ENCODE measurements around the gene GPR176. TPM values are rescaled to one million over a fixed set of nuclear protein-coding genes. Genes with fewer than 3 reads are reported as not detected.

GPR176 gene
- total RNA-seq, 4 donors from 2014 or later = 4.3 to 15.0 (median 7.9) TPM

DNA sequence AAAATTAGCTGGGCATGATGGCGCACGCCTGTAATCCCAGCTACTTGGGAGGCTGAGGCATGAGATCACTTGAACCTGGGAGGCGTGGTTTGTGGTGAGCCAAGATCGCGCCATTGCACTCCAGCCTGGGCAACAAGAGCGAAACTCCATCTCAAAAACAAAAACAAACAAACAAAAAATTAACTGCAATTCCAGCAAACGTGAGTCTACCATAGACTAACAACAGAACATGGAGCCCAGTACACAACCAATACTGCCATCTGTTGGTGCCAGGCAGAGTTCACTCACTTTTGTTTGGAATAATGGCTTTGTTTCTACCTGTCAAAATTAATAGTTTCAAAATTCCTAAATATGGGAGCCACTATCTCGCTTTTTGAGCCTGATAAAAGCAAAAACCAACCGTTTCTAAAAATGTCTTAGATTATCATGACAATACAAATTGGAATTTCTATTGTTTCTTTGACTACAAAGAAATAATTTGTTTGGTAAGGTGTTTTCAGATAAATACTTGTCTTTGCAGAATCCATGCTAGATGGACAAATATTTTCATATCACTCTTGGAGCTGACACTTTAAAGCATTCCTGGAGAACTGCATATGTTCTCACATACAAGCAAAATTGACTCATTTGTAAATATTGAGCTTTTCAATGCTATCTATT lies 45.0 kb downstream of the GPR176 start:
- peak in 5 of 6 experiments; percentile 20 to 60 (median 38) for TF ChIP-seq CTCF (IDR thresholded peaks at IDR 0.05)
- TF ChIP-seq POLR2A (IDR thresholded peaks at IDR 0.05) = no peak
- 64 to 79% methylated on average over 9 of the region's 9 CpGs for WGBS, 2 donors
- Histone ChIP-seq H3K9me3 (no peaks in the 10 kb centered on the region), H3K27ac (no peak overlapping the region), H3K36me3 (no peaks in the 10 kb centered on the region), H3K4me1 (no peaks in the 10 kb centered on the region), H3K27me3 (no peaks in the 10 kb centered on the region), H3K4me3 (replicated peaks in 1 of 3) (no peak overlapping the region)
- intact Hi-C loops (cut with DNase I) = loop anchor here (10.0 kb wide), 1 partner anchor 80 kb away; no protein-coding TSS in a partner anchor
- DNase-seq = peak; percentile 21 to 43

DNA sequence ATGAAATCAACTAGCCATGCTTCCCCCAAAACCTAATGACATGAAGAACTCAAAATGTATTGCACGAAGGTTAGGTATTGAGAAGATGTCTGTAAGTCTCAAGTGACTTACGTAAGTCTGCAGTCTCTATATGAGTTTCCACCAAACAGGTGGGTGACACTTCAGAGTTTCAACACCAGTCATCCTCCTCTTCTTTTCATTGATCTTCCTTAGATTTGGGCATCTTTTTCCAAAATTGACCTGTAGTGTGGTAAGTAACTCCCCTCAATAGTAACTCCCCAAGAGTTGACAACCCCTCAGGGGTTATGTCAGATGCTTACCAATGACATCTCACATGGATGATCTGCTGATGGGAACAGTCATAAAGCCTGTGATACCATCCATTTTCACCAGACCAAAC lies 46.1 kb downstream of the GPR176 start:
- Histone ChIP-seq H3K36me3 (no peaks in the 10 kb centered on the region), H3K4me1 (no peaks in the 10 kb centered on the region), H3K4me3 (replicated peaks in 1 of 3) (no peak overlapping the region), H3K27ac (no peak overlapping the region), H3K27me3 (no peaks in the 10 kb centered on the region), H3K9me3 (no peaks in the 10 kb centered on the region)
- intact Hi-C loops (cut with DNase I) = loop anchor here (10.0 kb wide), 1 partner anchor 79 kb away; no protein-coding TSS in a partner anchor
- WGBS, 2 donors = 92 to 100% methylated on average over 2 of the region's 2 CpGs
- DNase-seq = no peak
- TF ChIP-seq CTCF (IDR thresholded peaks at IDR 0.05) (no peak), POLR2A (IDR thresholded peaks at IDR 0.05) (no peak)

GRCh38 chr15:39870537-39870936 lies 49.5 kb downstream of the GPR176 start:
- H3K27me3 ChIP-seq = no peaks in the 10 kb centered on the region
- no peaks in the 10 kb centered on the region for H3K36me3 ChIP-seq
- no peak for DNase-seq
- 89 to 91% methylated on average over 2 of the region's 2 CpGs for WGBS, 2 donors
- H3K9me3 ChIP-seq = no peaks in the 10 kb centered on the region
- no peak overlapping the region for H3K4me3 ChIP-seq (replicated peaks in 1 of 3)
- intact Hi-C loops (cut with DNase I) = loop anchor here (10.0 kb wide), 1 partner anchor 76 kb away; no protein-coding TSS in a partner anchor
- TF ChIP-seq POLR2A (IDR thresholded peaks at IDR 0.05) (no peak), CTCF (IDR thresholded peaks at IDR 0.05) (no peak)
- H3K4me1 ChIP-seq = no peaks in the 10 kb centered on the region
- H3K27ac ChIP-seq = no peak overlapping the region

DNA sequence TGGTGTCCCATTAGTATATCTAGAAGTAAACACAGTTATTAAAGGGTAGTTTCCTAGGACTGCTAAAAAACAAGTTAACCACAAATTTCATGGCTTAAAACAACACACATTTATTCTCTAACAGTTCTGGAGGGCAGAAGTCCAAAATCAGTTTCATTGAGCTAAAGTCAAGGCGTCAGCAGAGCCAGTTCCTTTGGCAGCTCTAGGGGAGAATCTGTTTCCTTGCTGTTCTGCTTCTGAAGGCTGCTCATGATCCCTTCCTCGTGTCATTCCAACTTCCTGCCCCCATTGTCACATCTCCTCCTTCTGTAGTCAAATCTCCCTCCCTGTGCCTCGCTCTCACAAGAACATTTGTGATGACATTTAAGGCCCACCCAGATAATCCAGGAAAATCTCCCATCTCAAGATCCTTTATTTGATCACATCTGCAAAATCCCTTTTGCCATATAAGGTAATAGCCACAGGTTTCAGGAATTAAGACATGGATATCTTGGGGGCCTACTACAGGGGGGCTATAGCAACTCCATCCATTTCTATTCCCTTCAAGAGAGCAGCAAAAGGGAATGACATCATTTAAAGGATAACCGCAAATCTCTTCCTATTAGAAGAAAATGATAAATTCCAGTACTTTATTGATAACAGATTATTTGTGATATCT lies 50.1 kb downstream of the GPR176 start:
- intact Hi-C loops (cut with DNase I) = loop anchor here (10.0 kb wide), 1 partner anchor 75 kb away; no protein-coding TSS in a partner anchor
- H3K4me3 ChIP-seq (replicated peaks in 1 of 3) = no peak overlapping the region
- no peaks in the 10 kb centered on the region for H3K4me1 ChIP-seq
- no peaks in the 10 kb centered on the region for H3K9me3 ChIP-seq
- no peaks in the 10 kb centered on the region for H3K27me3 ChIP-seq
- 54 to 64% methylated on average over 4 of the region's 4 CpGs for WGBS, 2 donors
- peak; percentile 2 to 3 for DNase-seq
- no peaks in the 10 kb centered on the region for H3K36me3 ChIP-seq
- H3K27ac ChIP-seq = no peak overlapping the region
- TF ChIP-seq CTCF (IDR thresholded peaks at IDR 0.05) = no peak
- TF ChIP-seq POLR2A (IDR thresholded peaks at IDR 0.05) = no peak

GRCh38 chr15:39869254-39869653 lies 50.8 kb downstream of the GPR176 start:
- Histone ChIP-seq H3K36me3 (no peaks in the 10 kb centered on the region), H3K4me1 (no peaks in the 10 kb centered on the region), H3K4me3 (replicated peaks in 1 of 3) (no peak overlapping the region), H3K27ac (no peak overlapping the region), H3K27me3 (no peaks in the 10 kb centered on the region), H3K9me3 (no peaks in the 10 kb centered on the region)
- 46 to 47% methylated on average over 4 of the region's 4 CpGs for WGBS, 2 donors
- intact Hi-C loops (cut with DNase I) = no loop called here
- peak; percentile 44 to 56 for DNase-seq
- TF ChIP-seq POLR2A (IDR thresholded peaks at IDR 0.05) (no peak), CTCF (IDR thresholded peaks at IDR 0.05) (no peak)

All from thyroid gland (tissue), 4 donors.